ENCODE results near the gene MTM1.

MTM1 gene

DNA sequence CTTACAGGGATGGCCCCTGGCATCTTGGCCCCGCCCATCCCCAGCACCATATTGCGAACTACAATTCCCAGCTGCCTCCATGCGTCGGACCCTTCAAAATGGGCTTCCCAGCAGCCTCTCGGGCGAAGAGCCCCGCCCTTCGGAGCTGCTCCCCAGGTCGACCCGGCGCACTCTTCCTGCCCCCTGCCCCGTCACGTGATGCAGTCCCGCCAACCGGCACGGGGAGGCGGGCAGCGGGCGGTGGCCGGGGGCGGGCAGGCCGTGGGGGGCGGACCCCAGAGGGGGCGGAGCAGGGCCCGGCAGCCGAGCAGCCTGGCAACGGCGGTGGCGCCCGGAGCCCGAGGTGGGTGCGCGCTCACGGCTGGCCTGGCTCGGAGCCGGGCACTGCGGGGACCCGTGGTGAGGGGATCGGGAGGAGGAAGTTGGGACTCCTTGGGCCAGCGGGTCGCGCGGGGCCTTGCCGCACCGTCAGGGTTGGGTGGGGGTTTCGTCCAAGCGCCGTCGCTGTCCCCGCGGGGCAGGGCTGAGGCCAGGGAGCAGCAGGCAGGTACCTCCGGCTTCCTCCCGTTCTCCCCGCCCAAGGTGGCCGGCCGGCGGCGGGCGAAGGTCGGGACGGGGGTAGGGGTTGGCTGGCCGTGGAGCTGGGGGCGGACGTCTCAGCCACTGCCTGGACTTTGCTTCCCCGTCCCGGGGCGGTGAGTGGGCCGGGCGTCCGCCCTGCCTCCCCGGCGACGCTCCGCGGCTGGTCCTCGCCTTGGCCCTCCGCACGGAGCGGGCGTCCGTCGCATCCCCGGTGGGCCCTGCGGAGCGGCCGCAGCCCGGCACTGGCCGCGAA is at the start of gene MTM1:
Gene MTM1, plus strand, starts transcription at position 302 of the 835 bp plus-strand sequence. CDS start 23,994 bp downstream, outside the sequence.
- Histone ChIP-seq H3K27ac (peak within 1 kb of the TSS; percentile 45 to 93 (median 84)), H3K4me3 (peak within 1 kb of the TSS; percentile 61 to 75 (median 67))

GRCh38 chrX:150522494-150522893 is 45.9 kb upstream of the MTM1 start:
- Histone ChIP-seq H3K4me3 (no peak overlapping the region), H3K27ac (no peak overlapping the region)

- no peak overlapping the region for H3K4me3 ChIP-seq
- no peak overlapping the region for H3K27ac ChIP-seq
Measured at GRCh38 chrX:150525061-150525919, 43.1 kb upstream of the MTM1 start.

DNA sequence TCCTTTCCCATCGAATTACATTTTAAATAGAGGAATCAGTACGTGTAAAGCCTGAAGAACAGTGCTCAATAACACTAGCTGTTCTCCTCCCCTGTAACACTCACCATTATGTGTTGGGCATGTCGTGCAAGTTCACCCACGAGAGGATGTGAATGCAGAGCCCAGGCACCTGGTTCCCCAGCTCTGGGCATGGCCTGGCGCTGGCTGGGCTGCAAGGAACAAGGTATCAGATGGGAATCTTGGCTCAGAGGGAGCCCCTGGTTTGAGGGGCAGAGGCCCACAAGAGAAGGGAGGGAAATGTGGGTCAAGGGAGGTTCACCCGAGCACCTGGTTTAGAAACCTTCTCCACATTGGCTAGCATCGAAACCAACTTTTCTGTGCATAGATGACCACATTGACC is 41.7 kb upstream of the MTM1 start:
- Histone ChIP-seq H3K4me3 (no peak overlapping the region), H3K27ac (no peak overlapping the region)

GRCh38 chrX:150527108-150527507 is 41.3 kb upstream of the MTM1 start:
- H3K27ac ChIP-seq = no peak overlapping the region
- H3K4me3 ChIP-seq = no peak overlapping the region

GRCh38 chrX:150529587-150529986 is 38.8 kb upstream of the MTM1 start:
- Histone ChIP-seq H3K4me3 (no peak overlapping the region), H3K27ac (no peak overlapping the region)

DNA sequence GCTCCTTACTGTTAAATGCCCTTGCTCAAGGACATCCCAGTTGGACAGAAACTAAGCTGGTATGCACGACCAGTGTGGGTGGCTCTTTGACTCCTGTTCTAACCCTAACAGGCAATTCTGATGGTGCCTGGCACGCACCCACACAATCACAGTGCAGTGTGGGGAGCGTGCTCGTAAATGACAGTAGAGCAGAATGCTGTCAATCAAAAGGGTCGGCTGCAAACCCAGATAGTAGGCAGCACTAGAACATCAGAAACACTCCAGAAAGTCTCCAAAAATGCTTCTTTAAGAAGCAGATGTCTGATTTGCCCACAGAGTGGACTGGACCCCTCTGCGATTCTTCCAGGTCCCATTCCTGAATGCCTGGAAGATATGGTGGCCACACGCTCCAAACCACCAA is 37.6 kb upstream of the MTM1 start:
- Histone ChIP-seq H3K4me3 (no peak overlapping the region), H3K27ac (no peak overlapping the region)

- H3K27ac ChIP-seq = no peak overlapping the region
- no peak overlapping the region for H3K4me3 ChIP-seq
Measured at GRCh38 chrX:150531467-150531866, 37.0 kb upstream of the MTM1 start.

GRCh38 chrX:150533863-150534262 is 34.6 kb upstream of the MTM1 start:
- no peak overlapping the region for H3K27ac ChIP-seq

GRCh38 chrX:150536455-150537116 is 31.8 kb upstream of the MTM1 start:
- H3K4me3 ChIP-seq = no peak overlapping the region
- no peak overlapping the region for H3K27ac ChIP-seq

More at GRCh38 chrX:150533863-150534262, 34.6 kb upstream of the MTM1 start:
- H3K4me3 ChIP-seq = no peak overlapping the region

GRCh38 chrX:150537851-150538250 is 30.6 kb upstream of the MTM1 start:
- Histone ChIP-seq H3K27ac (no peak overlapping the region), H3K4me3 (no peak overlapping the region)

GRCh38 chrX:150540965-150541364 is 27.5 kb upstream of the MTM1 start:
- no peak overlapping the region for H3K4me3 ChIP-seq
- no peak overlapping the region for H3K27ac ChIP-seq

DNA sequence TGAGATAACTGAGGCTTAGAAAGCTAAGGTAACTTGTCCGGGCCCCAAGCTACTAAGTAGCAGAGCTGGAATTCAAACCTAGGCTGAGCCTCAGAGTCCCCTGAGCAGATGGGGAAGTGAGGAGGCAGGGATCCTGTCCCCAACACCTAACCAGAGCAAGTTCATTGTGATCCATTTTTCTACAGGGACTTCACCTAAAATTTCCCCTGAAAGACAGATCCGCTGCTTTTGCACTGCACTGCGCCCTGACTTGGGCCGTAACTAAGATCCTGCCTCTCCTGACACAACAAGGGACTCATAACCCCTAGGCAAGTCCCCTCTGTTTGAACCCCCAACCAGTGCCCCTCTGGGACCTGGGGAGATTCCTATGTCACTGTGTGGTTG is 25.6 kb upstream of the MTM1 start:
- Histone ChIP-seq H3K27ac (no peak overlapping the region), H3K4me3 (no peak overlapping the region)

- Histone ChIP-seq H3K4me3 (no peak overlapping the region), H3K27ac (no peak overlapping the region)
Measured at GRCh38 chrX:150543230-150544155, 24.9 kb upstream of the MTM1 start.

GRCh38 chrX:150544222-150544787 is 24.1 kb upstream of the MTM1 start:
- no peak overlapping the region for H3K4me3 ChIP-seq
- H3K27ac ChIP-seq = no peak overlapping the region

GRCh38 chrX:150544835-150545770 is 23.3 kb upstream of the MTM1 start:
- no peak overlapping the region for H3K4me3 ChIP-seq
- no peak overlapping the region for H3K27ac ChIP-seq

- peak overlapping the region in 12 of 21 experiments; percentile 36 to 80 (median 72) for H3K27ac ChIP-seq
- no peak overlapping the region for H3K4me3 ChIP-seq
Measured at GRCh38 chrX:150546711-150547153, 21.7 kb upstream of the MTM1 start.

Measured in skin epidermis (tissue), 12 donors.